SK-N-SH (cell line): ENCODE results near the gene FMN2. TPM values are rescaled to one million over a fixed set of nuclear protein-coding genes. Genes with fewer than 3 reads are reported as not detected.

Experiments
- CTCF ChIA-PET: fragments of 300-600, 350-600 bp; formaldehyde crosslinking; extraction: SDS; loops from one replicate; lab custom pipeline; 2021; lab: Yijun Ruan, JAX
- POLR2A ChIA-PET: fragments of 350-600 bp; sonication (Branson Sonifier 250); formaldehyde crosslinking; extraction: SDS; loops from one replicate; lab custom pipeline; 2020; ENCODE audit warnings: antibody characterized with exemption, inconsistent platforms; lab: Yijun Ruan, JAX
- DNase-seq: peaks from one replicate; pipeline ENCODE4 v3.0.0; 2012
- H2AFZ ChIP-seq: fragments of 200-600 bp; sonication (generic); 2 replicates; pipeline ENCODE4 v1.8.1; 2016; ENCODE audit warnings: antibody characterized with exemption, mild to moderate bottlenecking, low read depth
- H3F3A ChIP-seq: fragments of 200-600 bp; sonication (generic); replicated peaks from 2 replicates; pipeline ENCODE3; 2016; ENCODE audit warnings: antibody characterized with exemption, mild to moderate bottlenecking; ENCODE audit not compliant: insufficient read depth
- H3K27ac ChIP-seq, 2 experiments: fragments of 200-500 bp in 1 of 2; fragments of 200-600 bp in 1 of 2; sonication (Bioruptor generic) in 1 of 2; sonication (generic), shearing (Covaris generic) in 1 of 2; 2 replicates each; pipeline versions ENCODE4 v1.5.1 to v1.6.1; 2014 to 2016; ENCODE audit warnings: low read depth in 2 of 2, inconsistent platforms in 1 of 2, low read length in 1 of 2, mild to moderate bottlenecking in 1 of 2, mixed read lengths in 1 of 2
- H3K27me3 ChIP-seq: fragments of 200-600 bp; sonication (generic), shearing (Covaris generic); 2 replicates; pipeline ENCODE4 v1.6.1; 2016; ENCODE audit warnings: mixed run types; ENCODE audit not compliant: insufficient read depth
- H3K36me3 ChIP-seq, 2 experiments: fragments of 200-500 bp in 1 of 2; fragments of 200-600 bp in 1 of 2; sonication (Bioruptor generic) in 1 of 2; sonication (generic) in 1 of 2; replicated peaks in 1 of 2; 2 replicates each; pipeline versions ENCODE3 to v1.5.1; 2014 to 2016; ENCODE audit warnings: low read length in 1 of 2, mild to moderate bottlenecking in 1 of 2; ENCODE audit not compliant: insufficient read depth in 2 of 2, control insufficient read depth in 1 of 2
- H3K4me1 ChIP-seq, 2 experiments: fragments of 200-500 bp in 1 of 2; fragments of 200-600 bp in 1 of 2; sonication (Bioruptor generic) in 1 of 2; sonication (generic), shearing (Covaris generic) in 1 of 2; 2 replicates each; pipeline versions ENCODE4 v1.5.1 to v1.6.1; 2014 to 2016; ENCODE audit warnings: low read depth in 1 of 2, low read length in 1 of 2, mixed run types in 1 of 2; ENCODE audit not compliant: insufficient read depth in 2 of 2, control insufficient read depth in 1 of 2
- H3K4me2 ChIP-seq: fragments of 200-600 bp; sonication (generic), shearing (Covaris generic); 2 replicates; pipeline ENCODE4 v1.6.1; 2017; ENCODE audit warnings: mixed run types
- H3K4me3 ChIP-seq, 2 experiments: fragments of 200-500 bp in 1 of 2; fragments of 200-600 bp in 1 of 2; sonication (Bioruptor generic) in 1 of 2; sonication (generic), shearing (Covaris generic) in 1 of 2; 2 replicates each; pipeline versions ENCODE4 v1.5.1 to v1.8.1; 2014 to 2016; ENCODE audit warnings: low read depth in 2 of 2, inconsistent platforms in 1 of 2, low read length in 1 of 2, mild to moderate bottlenecking in 1 of 2, mixed read lengths in 1 of 2, moderate library complexity in 1 of 2
- H3K79me2 ChIP-seq: fragments of 200-600 bp; sonication (generic); 2 replicates; pipeline ENCODE4 v1.8.1; 2017; ENCODE audit warnings: mild to moderate bottlenecking; ENCODE audit not compliant: insufficient read depth
- H3K9ac ChIP-seq: fragments of 200-600 bp; sonication (generic); 2 replicates; pipeline ENCODE4 v1.6.1; 2017; ENCODE audit warnings: mixed run types
- H3K9me2 ChIP-seq: fragments of 200-600 bp; sonication (generic); 2 replicates; pipeline ENCODE4 v1.6.1; 2017; ENCODE audit warnings: mixed run types
- H3K9me3 ChIP-seq: fragments of 200-600 bp; sonication (generic); 2 replicates; pipeline ENCODE4 v1.6.1; 2017; ENCODE audit warnings: mixed run types, mild to moderate bottlenecking, moderate library complexity
- H4K20me1 ChIP-seq: fragments of 200-600 bp; sonication (generic); 2 replicates; pipeline ENCODE4 v1.6.1; 2017; ENCODE audit warnings: mild to moderate bottlenecking, mixed run types; ENCODE audit not compliant: insufficient read depth
- JUND ChIP-seq: IDR thresholded peaks from 2 replicates; pipeline ENCODE4 v1.4.0; 2012
- MXI1 ChIP-seq: IDR thresholded peaks from 2 replicates; pipeline ENCODE4 v1.6.1; 2012; ENCODE audit warnings: mild to moderate bottlenecking, low read depth, low read length, improper control_type of control experiment
- RCOR1 ChIP-seq: fragments of 150-350 bp; IDR thresholded peaks from 2 replicates; pipeline ENCODE4 v1.6.1; 2017; ENCODE audit warnings: antibody characterized with exemption, low read length
- RFX5 ChIP-seq: IDR thresholded peaks from 2 replicates; pipeline ENCODE4 v1.6.1; 2012; ENCODE audit warnings: mild to moderate bottlenecking, improper control_type of control experiment, low read length
- SMC3 ChIP-seq: IDR thresholded peaks from 2 replicates; pipeline ENCODE4 v1.6.1; 2012; ENCODE audit warnings: low read depth, low read length, improper control_type of control experiment
- TAF1 ChIP-seq: IDR thresholded peaks from 2 replicates; pipeline ENCODE4 v1.6.1; 2012; ENCODE audit warnings: low read depth, mild to moderate bottlenecking, low read length, moderate library complexity, borderline replicate concordance
- TCF12 ChIP-seq: IDR thresholded peaks from 2 replicates; pipeline ENCODE4 v1.4.0; 2012
- TEAD4 ChIP-seq: IDR thresholded peaks from 2 replicates; pipeline ENCODE4 v1.4.0; 2012; ENCODE audit warnings: mild to moderate bottlenecking, borderline replicate concordance; ENCODE audit not compliant: insufficient read depth
- WGBS: methylation state at CpG from one replicate; pipeline ENCODE4 v1.1.6; 2017; ENCODE audit warnings: low lambda C conversion rate; 5-methylcytosine and 5-hydroxymethylcytosine counted together
- polyA plus RNA-seq, 3 experiments: library from polyadenylated mRNA; depleted of rRNA; stranded (reverse); fragments of >200 nt; gene quantifications; 2 replicates each; pipeline ENCODE4 v1.2.3, GENCODE V29; 2012
- TF ChIP-seq, protein P1 (sequence below): IDR thresholded peaks from 2 replicates; pipeline ENCODE4; 2012
- TF ChIP-seq, protein P2 (sequence below): IDR thresholded peaks from 2 replicates; pipeline ENCODE4 v1.4.0; 2012; ENCODE audit warnings: low read depth, borderline replicate concordance
- TF ChIP-seq, protein P3 (sequence below): fragments of 200-600 bp; sonication (generic); IDR thresholded peaks from 2 replicates; pipeline ENCODE4 v1.6.1; 2017; ENCODE audit warnings: antibody characterized with exemption, mild to moderate bottlenecking, moderate library complexity
- TF ChIP-seq, protein P4 (sequence below): IDR thresholded peaks from 2 replicates; pipeline ENCODE4 v1.6.1; 2012; ENCODE audit warnings: mild to moderate bottlenecking, low read depth, low read length, moderate library complexity
- TF ChIP-seq, protein P5 (sequence below): fragments of 150-350 bp; IDR thresholded peaks from 2 replicates; pipeline ENCODE4 v1.6.1; 2016; ENCODE audit warnings: mild to moderate bottlenecking, low read depth, low read length
- TF ChIP-seq, protein P6 (sequence below): IDR thresholded peaks from 2 replicates; pipeline ENCODE4 v1.4.0; 2012; ENCODE audit warnings: low read depth, borderline replicate concordance

The FMN2 gene
- polyA plus RNA-seq, 1 of the 3 experiments (the other 2 are of a cell fraction): 7.2 TPM

DNA sequence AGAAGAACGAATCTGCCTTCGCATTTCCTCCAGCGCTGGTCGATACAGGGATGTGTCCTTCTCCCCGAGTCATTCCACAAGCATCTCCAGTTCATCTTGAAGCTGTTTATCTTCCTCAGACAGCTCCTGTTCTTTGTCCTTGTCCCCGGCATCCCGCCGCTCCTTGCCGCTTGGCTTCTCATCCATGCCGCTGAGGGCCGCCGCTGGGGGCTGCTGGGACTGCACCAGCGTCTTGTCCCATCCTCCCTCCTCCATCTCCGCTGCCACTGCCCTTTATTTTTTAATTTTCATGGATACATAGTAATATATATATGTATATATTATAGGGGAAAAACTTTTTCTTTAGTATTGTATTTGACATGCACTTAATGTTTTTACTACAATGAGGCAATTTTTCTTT, 53.4 kb downstream of the FMN2 start:
- H3K27me3 ChIP-seq: no peaks in the 10 kb centered on the region
- H4K20me1 ChIP-seq: no peaks in the 10 kb centered on the region
- no peak for DNase-seq
- H3K9me3 ChIP-seq: no peaks in the 10 kb centered on the region
- no peak overlapping the region for H3K27ac ChIP-seq
- no peaks in the 10 kb centered on the region for H3F3A ChIP-seq
- H3K4me3 ChIP-seq: no peak overlapping the region
- POLR2A ChIA-PET: no interaction called here
- H3K79me2 ChIP-seq: peaks cover 33% of the 10 kb centered on the region
- WGBS: 97% methylated on average over 14 of the region's 14 CpGs
- no peaks in the 10 kb centered on the region; a peak in 1 of 4 replicates for H3K4me1 ChIP-seq
- no peak overlapping the region for H3K9ac ChIP-seq
- H3K36me3 ChIP-seq: peaks cover 9 to 10% of the 10 kb centered on the region in 2 experiments
- H2AFZ ChIP-seq: no peak overlapping the region
- no peak overlapping the region for H3K4me2 ChIP-seq
- TF ChIP-seq, protein P1, sequence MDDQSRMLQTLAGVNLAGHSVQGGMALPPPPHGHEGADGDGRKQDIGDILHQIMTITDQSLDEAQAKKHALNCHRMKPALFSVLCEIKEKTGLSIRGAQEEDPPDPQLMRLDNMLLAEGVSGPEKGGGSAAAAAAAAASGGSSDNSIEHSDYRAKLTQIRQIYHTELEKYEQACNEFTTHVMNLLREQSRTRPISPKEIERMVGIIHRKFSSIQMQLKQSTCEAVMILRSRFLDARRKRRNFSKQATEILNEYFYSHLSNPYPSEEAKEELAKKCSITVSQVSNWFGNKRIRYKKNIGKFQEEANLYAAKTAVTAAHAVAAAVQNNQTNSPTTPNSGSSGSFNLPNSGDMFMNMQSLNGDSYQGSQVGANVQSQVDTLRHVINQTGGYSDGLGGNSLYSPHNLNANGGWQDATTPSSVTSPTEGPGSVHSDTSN: no peak
- no peak for TF ChIP-seq JUND
- TF ChIP-seq, protein P2, sequence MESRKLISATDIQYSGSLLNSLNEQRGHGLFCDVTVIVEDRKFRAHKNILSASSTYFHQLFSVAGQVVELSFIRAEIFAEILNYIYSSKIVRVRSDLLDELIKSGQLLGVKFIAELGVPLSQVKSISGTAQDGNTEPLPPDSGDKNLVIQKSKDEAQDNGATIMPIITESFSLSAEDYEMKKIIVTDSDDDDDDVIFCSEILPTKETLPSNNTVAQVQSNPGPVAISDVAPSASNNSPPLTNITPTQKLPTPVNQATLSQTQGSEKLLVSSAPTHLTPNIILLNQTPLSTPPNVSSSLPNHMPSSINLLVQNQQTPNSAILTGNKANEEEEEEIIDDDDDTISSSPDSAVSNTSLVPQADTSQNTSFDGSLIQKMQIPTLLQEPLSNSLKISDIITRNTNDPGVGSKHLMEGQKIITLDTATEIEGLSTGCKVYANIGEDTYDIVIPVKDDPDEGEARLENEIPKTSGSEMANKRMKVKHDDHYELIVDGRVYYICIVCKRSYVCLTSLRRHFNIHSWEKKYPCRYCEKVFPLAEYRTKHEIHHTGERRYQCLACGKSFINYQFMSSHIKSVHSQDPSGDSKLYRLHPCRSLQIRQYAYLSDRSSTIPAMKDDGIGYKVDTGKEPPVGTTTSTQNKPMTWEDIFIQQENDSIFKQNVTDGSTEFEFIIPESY: no peak
- TF ChIP-seq, protein P3, sequence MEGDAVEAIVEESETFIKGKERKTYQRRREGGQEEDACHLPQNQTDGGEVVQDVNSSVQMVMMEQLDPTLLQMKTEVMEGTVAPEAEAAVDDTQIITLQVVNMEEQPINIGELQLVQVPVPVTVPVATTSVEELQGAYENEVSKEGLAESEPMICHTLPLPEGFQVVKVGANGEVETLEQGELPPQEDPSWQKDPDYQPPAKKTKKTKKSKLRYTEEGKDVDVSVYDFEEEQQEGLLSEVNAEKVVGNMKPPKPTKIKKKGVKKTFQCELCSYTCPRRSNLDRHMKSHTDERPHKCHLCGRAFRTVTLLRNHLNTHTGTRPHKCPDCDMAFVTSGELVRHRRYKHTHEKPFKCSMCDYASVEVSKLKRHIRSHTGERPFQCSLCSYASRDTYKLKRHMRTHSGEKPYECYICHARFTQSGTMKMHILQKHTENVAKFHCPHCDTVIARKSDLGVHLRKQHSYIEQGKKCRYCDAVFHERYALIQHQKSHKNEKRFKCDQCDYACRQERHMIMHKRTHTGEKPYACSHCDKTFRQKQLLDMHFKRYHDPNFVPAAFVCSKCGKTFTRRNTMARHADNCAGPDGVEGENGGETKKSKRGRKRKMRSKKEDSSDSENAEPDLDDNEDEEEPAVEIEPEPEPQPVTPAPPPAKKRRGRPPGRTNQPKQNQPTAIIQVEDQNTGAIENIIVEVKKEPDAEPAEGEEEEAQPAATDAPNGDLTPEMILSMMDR: no peak
- TF ChIP-seq, protein P4, sequence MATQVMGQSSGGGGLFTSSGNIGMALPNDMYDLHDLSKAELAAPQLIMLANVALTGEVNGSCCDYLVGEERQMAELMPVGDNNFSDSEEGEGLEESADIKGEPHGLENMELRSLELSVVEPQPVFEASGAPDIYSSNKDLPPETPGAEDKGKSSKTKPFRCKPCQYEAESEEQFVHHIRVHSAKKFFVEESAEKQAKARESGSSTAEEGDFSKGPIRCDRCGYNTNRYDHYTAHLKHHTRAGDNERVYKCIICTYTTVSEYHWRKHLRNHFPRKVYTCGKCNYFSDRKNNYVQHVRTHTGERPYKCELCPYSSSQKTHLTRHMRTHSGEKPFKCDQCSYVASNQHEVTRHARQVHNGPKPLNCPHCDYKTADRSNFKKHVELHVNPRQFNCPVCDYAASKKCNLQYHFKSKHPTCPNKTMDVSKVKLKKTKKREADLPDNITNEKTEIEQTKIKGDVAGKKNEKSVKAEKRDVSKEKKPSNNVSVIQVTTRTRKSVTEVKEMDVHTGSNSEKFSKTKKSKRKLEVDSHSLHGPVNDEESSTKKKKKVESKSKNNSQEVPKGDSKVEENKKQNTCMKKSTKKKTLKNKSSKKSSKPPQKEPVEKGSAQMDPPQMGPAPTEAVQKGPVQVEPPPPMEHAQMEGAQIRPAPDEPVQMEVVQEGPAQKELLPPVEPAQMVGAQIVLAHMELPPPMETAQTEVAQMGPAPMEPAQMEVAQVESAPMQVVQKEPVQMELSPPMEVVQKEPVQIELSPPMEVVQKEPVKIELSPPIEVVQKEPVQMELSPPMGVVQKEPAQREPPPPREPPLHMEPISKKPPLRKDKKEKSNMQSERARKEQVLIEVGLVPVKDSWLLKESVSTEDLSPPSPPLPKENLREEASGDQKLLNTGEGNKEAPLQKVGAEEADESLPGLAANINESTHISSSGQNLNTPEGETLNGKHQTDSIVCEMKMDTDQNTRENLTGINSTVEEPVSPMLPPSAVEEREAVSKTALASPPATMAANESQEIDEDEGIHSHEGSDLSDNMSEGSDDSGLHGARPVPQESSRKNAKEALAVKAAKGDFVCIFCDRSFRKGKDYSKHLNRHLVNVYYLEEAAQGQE: no peak
- no peak for TF ChIP-seq MXI1
- TF ChIP-seq TAF1: no peak
- TF ChIP-seq RFX5: no peak
- TF ChIP-seq, protein P5, sequence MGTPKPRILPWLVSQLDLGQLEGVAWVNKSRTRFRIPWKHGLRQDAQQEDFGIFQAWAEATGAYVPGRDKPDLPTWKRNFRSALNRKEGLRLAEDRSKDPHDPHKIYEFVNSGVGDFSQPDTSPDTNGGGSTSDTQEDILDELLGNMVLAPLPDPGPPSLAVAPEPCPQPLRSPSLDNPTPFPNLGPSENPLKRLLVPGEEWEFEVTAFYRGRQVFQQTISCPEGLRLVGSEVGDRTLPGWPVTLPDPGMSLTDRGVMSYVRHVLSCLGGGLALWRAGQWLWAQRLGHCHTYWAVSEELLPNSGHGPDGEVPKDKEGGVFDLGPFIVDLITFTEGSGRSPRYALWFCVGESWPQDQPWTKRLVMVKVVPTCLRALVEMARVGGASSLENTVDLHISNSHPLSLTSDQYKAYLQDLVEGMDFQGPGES: no peak
- TF ChIP-seq RCOR1: no peak
- no peak for TF ChIP-seq TCF12
- no peak for TF ChIP-seq TEAD4
- TF ChIP-seq, protein P6, sequence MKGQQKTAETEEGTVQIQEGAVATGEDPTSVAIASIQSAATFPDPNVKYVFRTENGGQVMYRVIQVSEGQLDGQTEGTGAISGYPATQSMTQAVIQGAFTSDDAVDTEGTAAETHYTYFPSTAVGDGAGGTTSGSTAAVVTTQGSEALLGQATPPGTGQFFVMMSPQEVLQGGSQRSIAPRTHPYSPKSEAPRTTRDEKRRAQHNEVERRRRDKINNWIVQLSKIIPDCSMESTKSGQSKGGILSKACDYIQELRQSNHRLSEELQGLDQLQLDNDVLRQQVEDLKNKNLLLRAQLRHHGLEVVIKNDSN: no peak
- TF ChIP-seq SMC3: no peak
- CTCF ChIA-PET: interaction anchor here (0.7 to 1.7 kb wide), 2 partner anchors 116 to 118 kb away, joined by 3 to 6 read pairs; no protein-coding TSS in a partner anchor
- no peaks in the 10 kb centered on the region for H3K9me2 ChIP-seq
